HK-2 (cell line): ENCODE results near the gene CNTNAP2.
A peak's percentile ranks its signal among the peaks of the same experiment; 100 is the strongest.

ENCODE experiments used
- DNase-seq: peaks from one replicate; pipeline ENCODE4 v3.0.0-alpha.2; 2018; ENCODE audit not compliant: unreplicated experiment

CNTNAP2 gene

GRCh38 chr7:148093375-148094166 is 1977.0 kb downstream of the CNTNAP2 start:
- no peak for DNase-seq

GRCh38 chr7:148095066-148095465 is 1978.5 kb downstream of the CNTNAP2 start:
- no peak for DNase-seq

GRCh38 chr7:148104136-148104716 is 1987.6 kb downstream of the CNTNAP2 start:
- no peak for DNase-seq

DNA sequence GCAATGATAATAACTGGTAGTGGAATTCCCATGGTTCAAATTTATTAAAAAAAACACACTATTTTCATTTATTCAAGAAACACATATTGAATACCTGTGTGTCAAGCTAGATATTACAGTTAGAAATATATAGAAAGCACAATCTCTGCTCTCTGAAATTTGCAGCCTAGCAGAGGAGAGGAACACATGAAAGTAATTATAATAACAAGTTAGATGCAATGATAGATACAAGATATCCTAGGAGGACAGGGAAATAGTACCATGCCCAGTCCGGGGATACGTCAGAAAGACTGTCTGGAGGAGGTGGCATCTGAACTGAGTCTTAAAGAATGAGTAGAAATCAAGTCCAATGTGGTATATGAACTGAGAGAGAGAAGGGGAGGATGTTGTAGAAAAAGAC is 1988.3 kb downstream of the CNTNAP2 start:
- DNase-seq: no peak

DNA sequence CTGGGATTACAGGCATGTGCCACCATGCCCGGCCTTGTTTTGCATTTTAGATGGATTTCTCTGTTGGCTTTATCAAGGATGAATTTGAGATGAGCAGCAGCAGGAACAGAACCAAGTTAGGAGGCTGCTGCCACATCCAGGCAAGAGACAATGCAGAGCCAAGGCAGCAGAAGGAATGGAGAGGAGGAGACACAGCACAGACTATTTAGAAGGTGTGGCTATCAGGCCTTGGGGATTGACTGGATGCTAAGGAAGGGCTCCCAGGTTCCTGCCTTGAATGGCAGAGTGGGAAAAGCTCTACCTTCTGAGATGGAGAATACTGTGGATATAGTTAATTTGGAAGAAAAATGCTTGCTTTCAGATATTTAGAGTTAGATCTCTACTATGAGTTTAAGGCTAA is 1989.3 kb downstream of the CNTNAP2 start:
- no peak for DNase-seq

DNA sequence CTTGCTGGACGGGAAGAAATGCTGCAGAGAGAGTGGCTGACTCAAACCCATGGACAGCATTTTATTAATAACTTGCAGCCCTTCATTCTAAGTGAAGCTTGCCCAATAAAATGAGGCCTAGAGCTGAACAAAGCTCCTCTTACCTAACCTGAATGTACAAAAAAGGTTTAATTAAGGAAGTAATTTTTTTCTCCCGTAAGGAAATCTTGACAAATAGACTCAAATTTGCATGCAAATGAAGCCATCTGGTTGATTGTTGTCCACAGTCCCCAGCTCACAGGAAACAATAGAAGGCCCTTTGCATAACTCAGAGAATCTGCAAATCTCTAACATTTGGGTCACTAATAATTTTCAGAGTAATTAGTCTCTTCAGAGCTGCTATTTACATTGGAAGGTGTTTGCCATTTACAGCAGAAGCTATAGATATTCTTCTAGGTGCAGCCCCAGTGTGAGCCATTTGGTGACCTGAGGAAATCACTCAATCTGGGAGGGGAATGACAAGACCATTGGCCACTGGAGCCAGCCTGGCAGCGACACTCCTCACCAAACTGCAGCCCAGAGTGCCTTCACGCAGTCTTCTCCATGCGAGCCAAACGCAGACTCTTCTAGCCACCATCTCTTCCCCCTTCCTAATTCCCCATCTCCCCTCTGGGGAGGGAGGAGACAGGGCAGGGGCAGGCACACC is 1991.0 kb downstream of the CNTNAP2 start:
- DNase-seq: no peak

DNA sequence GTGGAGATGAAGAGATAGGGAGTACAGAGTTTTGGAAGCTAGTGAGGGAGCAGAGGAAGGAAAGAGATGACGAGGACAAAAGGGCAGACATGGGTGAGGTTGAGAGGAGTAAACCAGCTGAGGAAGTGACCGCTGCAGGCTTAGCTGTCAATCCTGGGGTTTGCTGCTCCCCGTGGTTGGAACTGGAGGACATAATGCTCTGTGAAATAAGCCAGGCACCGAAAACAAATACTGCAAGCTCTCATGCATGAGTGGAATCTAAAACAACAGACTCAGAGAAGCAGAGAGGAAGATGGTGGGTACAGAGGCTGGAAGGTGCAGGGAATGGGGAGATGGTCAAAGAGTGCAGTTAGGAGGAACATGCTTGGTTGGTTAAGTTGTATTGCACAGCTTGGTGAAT is 1991.8 kb downstream of the CNTNAP2 start:
- no peak for DNase-seq

- DNase-seq: peak; percentile 9
These were observed 1993.7 kb downstream of the CNTNAP2 start for GRCh38 chr7:148110097-148110868.

GRCh38 chr7:148114804-148115203 is 1998.2 kb downstream of the CNTNAP2 start:
- DNase-seq: no peak

GRCh38 chr7:148115308-148115707 is 1998.7 kb downstream of the CNTNAP2 start:
- DNase-seq: no peak

- DNase-seq: no peak
These were observed 1999.6 kb downstream of the CNTNAP2 start for GRCh38 chr7:148116195-148116594.

DNA sequence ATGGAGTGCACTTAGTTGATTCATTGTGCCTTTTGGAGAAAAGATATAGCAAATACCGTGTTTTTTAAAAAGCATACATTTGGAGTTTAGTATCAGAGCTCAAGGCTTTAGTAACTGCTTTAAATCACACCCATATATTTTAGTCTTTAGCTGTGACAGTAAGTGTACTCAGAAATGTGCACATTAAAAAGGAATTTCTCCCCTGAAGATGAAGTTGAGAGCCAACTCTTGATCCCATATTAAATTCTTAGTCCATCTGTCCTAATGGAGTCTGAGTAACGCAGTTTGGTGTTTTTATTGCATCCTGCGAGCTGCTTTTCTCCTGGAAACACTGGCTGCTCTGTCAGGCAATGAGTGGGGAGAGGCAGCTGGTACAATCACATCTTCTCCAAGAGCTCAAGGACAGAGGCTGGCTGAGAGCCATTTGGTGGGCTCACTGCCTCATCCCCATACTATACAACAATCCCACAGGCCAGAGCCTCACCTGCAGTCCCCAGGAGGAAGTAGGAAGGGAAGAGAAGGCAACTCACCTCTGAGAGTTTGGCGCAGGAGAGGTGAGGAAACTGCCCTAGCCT is 2000.3 kb downstream of the CNTNAP2 start:
- DNase-seq: no peak

- DNase-seq: no peak
These were observed 2001.8 kb downstream of the CNTNAP2 start for GRCh38 chr7:148118371-148118770.

- no peak for DNase-seq
These were observed 2004.8 kb downstream of the CNTNAP2 start for GRCh38 chr7:148121401-148121800.

GRCh38 chr7:148121847-148122246 is 2005.2 kb downstream of the CNTNAP2 start:
- DNase-seq: no peak

GRCh38 chr7:148124477-148124876 is 2007.9 kb downstream of the CNTNAP2 start:
- DNase-seq: no peak

- no peak for DNase-seq
These were observed 2010.8 kb downstream of the CNTNAP2 start for GRCh38 chr7:148127374-148127773.

GRCh38 chr7:148129023-148129422 is 2012.4 kb downstream of the CNTNAP2 start:
- no peak for DNase-seq

DNA sequence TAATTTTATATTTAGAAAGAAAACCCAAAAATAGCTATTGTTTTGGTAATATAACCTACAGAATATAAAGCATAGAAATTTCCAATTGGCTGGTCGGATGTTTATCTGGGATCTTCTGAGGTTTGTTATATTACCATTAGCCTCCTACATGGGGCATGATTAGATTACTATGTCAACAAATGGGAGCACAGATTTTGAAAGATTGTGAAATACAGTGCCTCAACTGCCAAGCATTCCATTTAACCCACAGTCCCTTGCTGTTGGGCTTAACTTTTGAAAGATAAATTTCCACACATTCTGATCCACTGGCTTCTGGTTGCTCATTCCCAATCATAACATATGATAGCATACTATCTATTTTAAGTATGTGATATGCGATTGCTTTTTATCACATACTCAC is 2018.5 kb downstream of the CNTNAP2 start:
- no peak for DNase-seq

DNA sequence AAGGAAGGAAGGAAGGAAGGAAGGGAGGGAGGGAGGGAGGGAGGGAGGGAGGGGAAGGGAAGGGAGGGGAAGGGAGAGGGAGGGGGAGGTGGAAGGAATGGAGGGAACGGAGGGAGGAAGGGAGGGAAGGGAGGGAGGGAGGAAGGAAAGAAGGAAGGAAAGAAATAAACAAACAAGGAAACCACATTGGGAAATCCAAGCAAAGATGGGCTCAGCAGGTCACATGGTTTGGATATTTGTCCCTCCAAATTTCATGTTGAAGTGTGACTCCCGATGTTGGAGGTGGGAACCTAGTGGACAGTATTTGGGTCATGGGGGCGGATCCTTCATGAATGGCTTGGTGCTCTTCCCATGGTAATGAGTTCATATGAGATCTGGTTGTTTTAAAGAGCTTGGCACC is 2019.4 kb downstream of the CNTNAP2 start:
- no peak for DNase-seq

GRCh38 chr7:148142660-148143248 is 2026.2 kb downstream of the CNTNAP2 start:
- DNase-seq: no peak
